ENCODE results near the gene LCNL1. TPM values are rescaled to one million over a fixed set of nuclear protein-coding genes. Genes with fewer than 3 reads are reported as not detected.

The LCNL1 gene
- total and polyA plus RNA-seq, 2 of the 13 experiments (the other 11 are each of a cell fraction or from before 2014, with no cell fraction given): not detected

DNA sequence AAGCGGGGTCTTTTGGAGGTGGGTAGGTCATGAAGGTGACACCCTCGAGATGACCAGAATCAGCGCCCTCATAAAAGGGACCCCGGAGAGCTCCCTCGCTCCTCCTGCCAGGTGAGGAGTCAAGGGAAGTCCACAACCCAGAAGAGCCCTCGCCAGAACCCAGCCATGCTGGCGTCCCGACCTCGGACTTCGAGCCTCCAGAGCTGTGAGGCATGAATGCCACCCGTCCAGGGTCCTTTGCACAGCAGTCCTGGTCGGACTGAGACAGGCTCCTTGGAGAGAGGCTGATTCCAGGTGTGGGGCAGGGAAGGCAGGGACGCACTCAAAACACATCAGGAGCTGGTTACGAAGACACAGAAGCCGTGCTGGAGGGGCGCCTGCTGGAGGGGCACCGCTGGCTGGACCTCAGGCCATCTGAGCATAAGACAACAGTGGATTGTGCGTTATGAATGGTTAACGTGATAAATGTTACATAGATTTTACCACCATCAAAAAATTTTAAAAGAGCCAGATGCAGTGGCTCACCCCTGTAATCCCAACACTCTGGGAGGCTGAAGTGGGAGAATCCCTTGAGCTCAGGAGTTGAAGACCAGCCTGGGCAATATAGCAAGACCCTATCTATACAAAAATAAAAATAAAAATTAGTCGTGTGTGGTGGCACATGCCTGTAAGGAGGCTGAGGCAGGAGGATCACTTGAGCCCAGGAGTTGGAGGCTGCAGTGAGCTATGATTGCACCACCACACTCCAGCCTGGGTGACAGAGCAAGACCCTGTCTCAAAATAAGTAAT lies 19.3 kb downstream of the LCNL1 start (continued):
- TF ChIP-seq, protein P1, sequence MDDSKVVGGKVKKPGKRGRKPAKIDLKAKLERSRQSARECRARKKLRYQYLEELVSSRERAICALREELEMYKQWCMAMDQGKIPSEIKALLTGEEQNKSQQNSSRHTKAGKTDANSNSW (CRISPR knock-in tag; IDR thresholded peaks at IDR 0.05; ENCODE audit: borderline replicate concordance): no peak
- TF ChIP-seq, protein P2, sequence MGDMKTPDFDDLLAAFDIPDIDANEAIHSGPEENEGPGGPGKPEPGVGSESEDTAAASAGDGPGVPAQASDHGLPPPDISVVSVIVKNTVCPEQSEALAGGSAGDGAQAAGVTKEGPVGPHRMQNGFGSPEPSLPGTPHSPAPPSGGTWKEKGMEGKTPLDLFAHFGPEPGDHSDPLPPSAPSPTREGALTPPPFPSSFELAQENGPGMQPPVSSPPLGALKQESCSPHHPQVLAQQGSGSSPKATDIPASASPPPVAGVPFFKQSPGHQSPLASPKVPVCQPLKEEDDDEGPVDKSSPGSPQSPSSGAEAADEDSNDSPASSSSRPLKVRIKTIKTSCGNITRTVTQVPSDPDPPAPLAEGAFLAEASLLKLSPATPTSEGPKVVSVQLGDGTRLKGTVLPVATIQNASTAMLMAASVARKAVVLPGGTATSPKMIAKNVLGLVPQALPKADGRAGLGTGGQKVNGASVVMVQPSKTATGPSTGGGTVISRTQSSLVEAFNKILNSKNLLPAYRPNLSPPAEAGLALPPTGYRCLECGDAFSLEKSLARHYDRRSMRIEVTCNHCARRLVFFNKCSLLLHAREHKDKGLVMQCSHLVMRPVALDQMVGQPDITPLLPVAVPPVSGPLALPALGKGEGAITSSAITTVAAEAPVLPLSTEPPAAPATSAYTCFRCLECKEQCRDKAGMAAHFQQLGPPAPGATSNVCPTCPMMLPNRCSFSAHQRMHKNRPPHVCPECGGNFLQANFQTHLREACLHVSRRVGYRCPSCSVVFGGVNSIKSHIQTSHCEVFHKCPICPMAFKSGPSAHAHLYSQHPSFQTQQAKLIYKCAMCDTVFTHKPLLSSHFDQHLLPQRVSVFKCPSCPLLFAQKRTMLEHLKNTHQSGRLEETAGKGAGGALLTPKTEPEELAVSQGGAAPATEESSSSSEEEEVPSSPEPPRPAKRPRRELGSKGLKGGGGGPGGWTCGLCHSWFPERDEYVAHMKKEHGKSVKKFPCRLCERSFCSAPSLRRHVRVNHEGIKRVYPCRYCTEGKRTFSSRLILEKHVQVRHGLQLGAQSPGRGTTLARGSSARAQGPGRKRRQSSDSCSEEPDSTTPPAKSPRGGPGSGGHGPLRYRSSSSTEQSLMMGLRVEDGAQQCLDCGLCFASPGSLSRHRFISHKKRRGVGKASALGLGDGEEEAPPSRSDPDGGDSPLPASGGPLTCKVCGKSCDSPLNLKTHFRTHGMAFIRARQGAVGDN (CRISPR knock-in tag; IDR thresholded peaks at IDR 0.05): peak; percentile 78
- TF ChIP-seq, protein P3, sequence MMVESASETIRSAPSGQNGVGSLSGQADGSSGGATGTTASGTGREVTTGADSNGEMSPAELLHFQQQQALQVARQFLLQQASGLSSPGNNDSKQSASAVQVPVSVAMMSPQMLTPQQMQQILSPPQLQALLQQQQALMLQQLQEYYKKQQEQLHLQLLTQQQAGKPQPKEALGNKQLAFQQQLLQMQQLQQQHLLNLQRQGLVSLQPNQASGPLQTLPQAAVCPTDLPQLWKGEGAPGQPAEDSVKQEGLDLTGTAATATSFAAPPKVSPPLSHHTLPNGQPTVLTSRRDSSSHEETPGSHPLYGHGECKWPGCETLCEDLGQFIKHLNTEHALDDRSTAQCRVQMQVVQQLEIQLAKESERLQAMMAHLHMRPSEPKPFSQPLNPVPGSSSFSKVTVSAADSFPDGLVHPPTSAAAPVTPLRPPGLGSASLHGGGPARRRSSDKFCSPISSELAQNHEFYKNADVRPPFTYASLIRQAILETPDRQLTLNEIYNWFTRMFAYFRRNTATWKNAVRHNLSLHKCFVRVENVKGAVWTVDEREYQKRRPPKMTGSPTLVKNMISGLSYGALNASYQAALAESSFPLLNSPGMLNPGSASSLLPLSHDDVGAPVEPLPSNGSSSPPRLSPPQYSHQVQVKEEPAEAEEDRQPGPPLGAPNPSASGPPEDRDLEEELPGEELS (CRISPR knock-in tag; IDR thresholded peaks at IDR 0.05): no peak
- TF ChIP-seq ZNF552 (CRISPR knock-in tag; IDR thresholded peaks at IDR 0.05; ENCODE audit: borderline replicate concordance) (no peak), TAF1 (CRISPR knock-in tag; IDR thresholded peaks at IDR 0.05) (0 out of 2 replicates have a peak, but pooled peaks have one; percentile 19), ZNF572 (CRISPR knock-in tag; IDR thresholded peaks at IDR 0.05) (0 out of 2 replicates have a peak, but pooled peaks have one; percentile 36), ZNF598 (CRISPR knock-in tag; IDR thresholded peaks at IDR 0.05; ENCODE audit: borderline replicate concordance) (peak; percentile 54; the same call in 1 of the 2 replicates), TARDBP (CRISPR knock-in tag; IDR thresholded peaks at IDR 0.05) (no peak)
- TF ChIP-seq, protein P4, sequence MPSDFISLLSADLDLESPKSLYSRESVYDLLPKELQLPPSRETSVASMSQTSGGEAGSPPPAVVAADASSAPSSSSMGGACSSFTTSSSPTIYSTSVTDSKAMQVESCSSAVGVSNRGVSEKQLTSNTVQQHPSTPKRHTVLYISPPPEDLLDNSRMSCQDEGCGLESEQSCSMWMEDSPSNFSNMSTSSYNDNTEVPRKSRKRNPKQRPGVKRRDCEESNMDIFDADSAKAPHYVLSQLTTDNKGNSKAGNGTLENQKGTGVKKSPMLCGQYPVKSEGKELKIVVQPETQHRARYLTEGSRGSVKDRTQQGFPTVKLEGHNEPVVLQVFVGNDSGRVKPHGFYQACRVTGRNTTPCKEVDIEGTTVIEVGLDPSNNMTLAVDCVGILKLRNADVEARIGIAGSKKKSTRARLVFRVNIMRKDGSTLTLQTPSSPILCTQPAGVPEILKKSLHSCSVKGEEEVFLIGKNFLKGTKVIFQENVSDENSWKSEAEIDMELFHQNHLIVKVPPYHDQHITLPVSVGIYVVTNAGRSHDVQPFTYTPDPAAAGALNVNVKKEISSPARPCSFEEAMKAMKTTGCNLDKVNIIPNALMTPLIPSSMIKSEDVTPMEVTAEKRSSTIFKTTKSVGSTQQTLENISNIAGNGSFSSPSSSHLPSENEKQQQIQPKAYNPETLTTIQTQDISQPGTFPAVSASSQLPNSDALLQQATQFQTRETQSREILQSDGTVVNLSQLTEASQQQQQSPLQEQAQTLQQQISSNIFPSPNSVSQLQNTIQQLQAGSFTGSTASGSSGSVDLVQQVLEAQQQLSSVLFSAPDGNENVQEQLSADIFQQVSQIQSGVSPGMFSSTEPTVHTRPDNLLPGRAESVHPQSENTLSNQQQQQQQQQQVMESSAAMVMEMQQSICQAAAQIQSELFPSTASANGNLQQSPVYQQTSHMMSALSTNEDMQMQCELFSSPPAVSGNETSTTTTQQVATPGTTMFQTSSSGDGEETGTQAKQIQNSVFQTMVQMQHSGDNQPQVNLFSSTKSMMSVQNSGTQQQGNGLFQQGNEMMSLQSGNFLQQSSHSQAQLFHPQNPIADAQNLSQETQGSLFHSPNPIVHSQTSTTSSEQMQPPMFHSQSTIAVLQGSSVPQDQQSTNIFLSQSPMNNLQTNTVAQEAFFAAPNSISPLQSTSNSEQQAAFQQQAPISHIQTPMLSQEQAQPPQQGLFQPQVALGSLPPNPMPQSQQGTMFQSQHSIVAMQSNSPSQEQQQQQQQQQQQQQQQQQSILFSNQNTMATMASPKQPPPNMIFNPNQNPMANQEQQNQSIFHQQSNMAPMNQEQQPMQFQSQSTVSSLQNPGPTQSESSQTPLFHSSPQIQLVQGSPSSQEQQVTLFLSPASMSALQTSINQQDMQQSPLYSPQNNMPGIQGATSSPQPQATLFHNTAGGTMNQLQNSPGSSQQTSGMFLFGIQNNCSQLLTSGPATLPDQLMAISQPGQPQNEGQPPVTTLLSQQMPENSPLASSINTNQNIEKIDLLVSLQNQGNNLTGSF (CRISPR knock-in tag; IDR thresholded peaks at IDR 0.05): no peak
- TF ChIP-seq, protein P5, sequence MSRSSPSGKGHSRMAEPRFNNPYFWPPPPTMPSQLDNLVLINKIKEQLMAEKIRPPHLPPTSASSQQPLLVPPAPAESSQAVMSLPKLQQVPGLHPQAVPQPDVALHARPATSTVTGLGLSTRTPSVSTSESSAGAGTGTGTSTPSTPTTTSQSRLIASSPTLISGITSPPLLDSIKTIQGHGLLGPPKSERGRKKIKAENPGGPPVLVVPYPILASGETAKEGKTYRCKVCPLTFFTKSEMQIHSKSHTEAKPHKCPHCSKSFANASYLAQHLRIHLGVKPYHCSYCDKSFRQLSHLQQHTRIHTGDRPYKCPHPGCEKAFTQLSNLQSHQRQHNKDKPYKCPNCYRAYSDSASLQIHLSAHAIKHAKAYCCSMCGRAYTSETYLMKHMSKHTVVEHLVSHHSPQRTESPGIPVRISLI (CRISPR knock-in tag; IDR thresholded peaks at IDR 0.05; ENCODE audit: borderline replicate concordance): peak; percentile 55; the same call in 1 of the 2 replicates
- TF ChIP-seq, protein P6, sequence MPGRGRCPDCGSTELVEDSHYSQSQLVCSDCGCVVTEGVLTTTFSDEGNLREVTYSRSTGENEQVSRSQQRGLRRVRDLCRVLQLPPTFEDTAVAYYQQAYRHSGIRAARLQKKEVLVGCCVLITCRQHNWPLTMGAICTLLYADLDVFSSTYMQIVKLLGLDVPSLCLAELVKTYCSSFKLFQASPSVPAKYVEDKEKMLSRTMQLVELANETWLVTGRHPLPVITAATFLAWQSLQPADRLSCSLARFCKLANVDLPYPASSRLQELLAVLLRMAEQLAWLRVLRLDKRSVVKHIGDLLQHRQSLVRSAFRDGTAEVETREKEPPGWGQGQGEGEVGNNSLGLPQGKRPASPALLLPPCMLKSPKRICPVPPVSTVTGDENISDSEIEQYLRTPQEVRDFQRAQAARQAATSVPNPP (CRISPR knock-in tag; IDR thresholded peaks at IDR 0.05): no peak
